ENCODE measurements around the gene PRKRA.
"Not testable (repeated sequence)": the region's sequence is repeated elsewhere in the genome, so short reads cannot be mapped to it uniquely, and the experiment has no call there.

PRKRA gene

GRCh38 chr2:178413472-178414265 lies 37.3 kb downstream of the PRKRA start:
- DNase-seq (ENCODE audit: low read depth): peak; percentile 58

- DNase-seq (ENCODE audit: low read depth): not testable (repeated sequence)
Measured at GRCh38 chr2:178412453-178412852, 38.5 kb downstream of the PRKRA start.

DNA sequence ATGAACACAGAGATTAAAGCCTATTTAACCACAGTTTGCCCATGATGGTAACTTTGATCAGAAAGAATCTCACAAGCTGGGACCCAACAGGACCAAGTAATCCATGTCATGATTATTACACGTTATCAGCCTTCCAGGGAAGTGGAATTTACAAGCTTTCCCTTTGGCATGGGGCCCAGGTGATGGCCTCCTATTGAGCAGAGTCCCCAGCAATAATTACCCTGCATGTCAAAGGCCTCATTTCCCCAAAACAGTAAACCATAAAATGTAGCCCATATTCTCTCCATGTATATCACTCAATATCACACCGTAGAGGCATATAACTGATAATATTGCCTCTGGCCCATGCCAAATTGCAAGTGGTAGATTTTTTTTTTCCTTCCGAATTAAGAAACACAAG lies 38.9 kb downstream of the PRKRA start:
- no peak for DNase-seq (ENCODE audit: low read depth)

- no peak for DNase-seq (ENCODE audit: low read depth)
Measured at GRCh38 chr2:178409261-178409660, 41.7 kb downstream of the PRKRA start.

DNA sequence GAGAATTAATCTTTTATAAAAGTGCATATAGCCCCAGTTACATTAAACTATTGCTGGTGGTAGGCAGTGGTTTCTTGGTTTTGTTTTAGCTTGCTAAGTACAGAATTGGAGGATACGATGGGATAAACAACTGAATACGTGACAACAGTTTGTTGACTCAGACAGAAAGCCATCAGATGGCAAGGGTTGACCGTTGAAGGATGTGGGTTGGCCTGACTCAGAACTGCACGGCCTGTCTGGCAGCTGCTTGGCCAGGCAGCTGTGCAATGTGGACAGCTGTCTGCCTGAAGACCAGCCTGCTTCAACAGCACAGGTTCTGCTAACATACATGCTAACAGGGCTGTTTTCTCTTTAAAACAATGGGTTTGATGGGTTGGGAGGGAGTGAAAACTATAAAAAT lies 46.6 kb downstream of the PRKRA start:
- no peak for DNase-seq (ENCODE audit: low read depth)

GRCh38 chr2:178403671-178404306 lies 47.2 kb downstream of the PRKRA start:
- no peak for DNase-seq (ENCODE audit: low read depth)

GRCh38 chr2:178401994-178402437 lies 49.0 kb downstream of the PRKRA start:
- no peak for DNase-seq (ENCODE audit: low read depth)

GRCh38 chr2:178397002-178397605 lies 53.9 kb downstream of the PRKRA start:
- DNase-seq (ENCODE audit: low read depth): no peak

GRCh38 chr2:178395941-178396570 lies 54.9 kb downstream of the PRKRA start:
- no peak for DNase-seq (ENCODE audit: low read depth)

DNA sequence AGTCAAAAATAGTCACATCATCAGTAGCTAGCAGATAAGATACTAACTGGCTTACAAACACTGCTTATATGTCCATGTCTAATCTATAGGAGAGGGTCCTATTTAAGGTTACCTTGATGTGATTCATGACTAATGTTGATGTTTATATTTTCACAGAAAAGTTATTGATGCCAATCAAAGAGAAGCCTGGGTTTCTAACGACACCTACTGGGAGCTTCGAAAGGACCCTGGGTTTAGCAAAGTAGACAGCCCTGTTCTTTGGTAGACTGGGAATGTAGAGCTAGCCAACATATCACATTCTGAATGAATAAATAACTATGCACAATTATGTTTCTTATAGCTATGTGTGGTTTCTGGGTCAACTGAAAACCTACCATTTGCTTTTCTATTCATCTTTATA lies 55.7 kb downstream of the PRKRA start:
- no peak for DNase-seq (ENCODE audit: low read depth)

- no peak for DNase-seq (ENCODE audit: low read depth)
Measured at GRCh38 chr2:178394859-178395258, 56.1 kb downstream of the PRKRA start.

DNA sequence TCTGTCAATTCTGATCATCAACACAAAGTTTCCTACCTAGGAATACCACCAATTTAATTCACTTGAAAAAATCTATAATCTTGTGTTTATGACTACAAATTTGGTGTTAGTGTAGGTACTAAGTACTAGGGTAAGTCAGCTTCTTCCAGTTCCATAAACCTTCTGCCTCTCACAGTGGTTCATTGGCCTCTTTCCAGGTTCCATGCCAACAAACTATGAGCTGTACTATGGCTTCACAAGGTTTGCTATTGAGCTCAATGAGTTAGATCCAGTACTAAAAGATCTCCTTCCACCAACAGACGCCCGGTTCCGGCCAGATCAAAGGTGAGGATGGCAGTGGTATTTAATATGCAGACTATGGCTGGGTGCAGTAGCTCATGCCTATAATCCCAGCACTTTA lies 58.8 kb downstream of the PRKRA start:
- DNase-seq (ENCODE audit: low read depth): no peak

GRCh38 chr2:178391701-178392100 lies 59.3 kb downstream of the PRKRA start:
- no peak for DNase-seq (ENCODE audit: low read depth)

GRCh38 chr2:178388287-178388686 lies 62.7 kb downstream of the PRKRA start:
- no peak for DNase-seq (ENCODE audit: low read depth)

DNA sequence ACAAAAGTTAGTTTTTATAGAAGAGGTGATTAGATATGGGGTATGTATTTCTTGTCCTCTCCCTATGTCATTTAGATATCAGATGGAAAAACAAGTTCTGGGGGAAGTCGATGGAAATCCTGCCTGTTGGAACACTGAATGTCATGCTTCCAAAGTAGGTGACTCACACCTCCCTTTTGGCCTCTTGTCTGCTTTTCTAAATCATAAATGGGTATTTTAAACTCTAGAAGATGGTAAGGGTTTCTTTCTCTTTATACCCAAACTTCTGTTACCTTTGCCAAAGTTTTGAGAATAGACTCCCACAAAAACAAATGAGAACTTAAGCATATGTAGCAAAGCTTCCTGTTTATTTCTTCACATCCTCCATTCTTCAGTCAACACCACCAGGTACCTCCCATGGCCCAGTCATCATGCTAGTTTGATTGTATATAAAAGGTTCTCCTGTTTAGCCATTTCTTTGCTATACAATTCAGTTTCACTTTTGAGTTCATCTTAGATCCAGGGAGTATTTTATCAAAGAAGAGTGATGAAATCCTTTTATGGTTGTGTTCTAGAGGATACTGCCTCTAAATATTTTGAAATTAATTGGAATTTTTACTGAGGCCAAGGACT lies 63.9 kb downstream of the PRKRA start:
- no peak for DNase-seq (ENCODE audit: low read depth)

DNA sequence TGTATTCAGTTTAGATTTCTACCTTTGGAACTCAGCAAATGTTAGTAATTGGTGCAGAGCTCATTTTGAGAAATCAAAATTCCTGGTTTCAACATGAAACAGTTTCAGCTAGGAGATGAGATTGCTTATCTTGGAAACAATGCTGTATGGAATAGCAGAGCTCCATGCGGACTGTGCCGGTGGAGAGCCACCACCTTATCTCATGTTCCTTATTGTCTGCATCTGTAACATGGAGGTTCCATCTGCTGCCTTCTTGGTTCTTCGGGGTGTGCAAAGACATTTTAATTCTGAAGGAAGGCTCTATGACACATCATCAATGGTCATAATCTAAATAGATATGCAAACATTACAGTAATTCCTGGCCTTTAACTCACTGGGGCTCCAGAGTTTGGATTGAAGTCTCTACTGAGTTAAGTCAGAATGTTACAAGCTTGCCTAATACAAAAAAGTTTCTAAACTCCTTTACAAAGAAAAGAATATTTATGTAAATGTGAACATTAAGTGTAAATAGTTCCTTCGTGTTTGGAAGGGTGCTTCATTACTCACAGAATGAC lies 65.3 kb downstream of the PRKRA start:
- no peak for DNase-seq (ENCODE audit: low read depth)

DNA sequence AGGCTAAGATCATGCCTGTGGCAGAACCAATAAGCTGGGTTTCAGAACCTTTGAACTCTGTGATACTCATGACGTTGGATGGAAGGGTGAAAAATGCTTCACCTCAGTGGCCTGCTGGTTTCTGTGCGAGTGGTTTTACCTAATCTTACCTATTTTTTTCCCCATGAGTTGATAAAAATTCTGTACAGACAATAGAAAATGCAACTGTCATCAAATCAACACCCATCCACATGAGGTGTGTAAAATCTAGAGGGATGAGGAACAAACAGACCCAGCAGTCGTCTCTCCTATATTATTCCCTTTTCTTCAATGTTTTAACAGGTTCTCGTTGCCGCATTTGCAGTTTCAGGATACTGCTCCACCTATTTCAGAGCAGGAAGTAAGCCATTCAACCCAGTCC lies 67.3 kb downstream of the PRKRA start:
- no peak for DNase-seq (ENCODE audit: low read depth)
